ENCODE measurements around the gene MKNK2. TPM values are rescaled to one million over a fixed set of nuclear protein-coding genes. Genes with fewer than 3 reads are reported as not detected.

Gene MKNK2
- total and polyA plus RNA-seq, 2 of the 13 experiments (the other 11 are each of a cell fraction or from before 2014, with no cell fraction given), result 44.9 to 112 TPM

GRCh38 chr19:2055931-2056836 is 5.1 kb upstream of the MKNK2 start (continued):
- no peak for TF ChIP-seq ZNF609 (CRISPR knock-in tag; IDR thresholded peaks at IDR 0.05; ENCODE audit: borderline replicate concordance)
- TF ChIP-seq EZH2 (conservative IDR thresholded peaks at IDR 0.05; ENCODE audit: low read depth, low read length), result no peak
- TF ChIP-seq ATF5 (CRISPR knock-in tag; IDR thresholded peaks at IDR 0.05; ENCODE audit: low read depth), result no peak
- no peak for TF ChIP-seq KAT2B (IDR thresholded peaks at IDR 0.05; ENCODE audit: borderline replicate concordance, low read depth, low read length)
- no peak for TF ChIP-seq U2AF2 (IDR thresholded peaks at IDR 0.05; ENCODE audit: low read depth, low read length)
- TF ChIP-seq HOXA9 (CRISPR knock-in tag; IDR thresholded peaks at IDR 0.05; ENCODE audit: borderline replicate concordance), result no peak
- TF ChIP-seq FOXP4 (CRISPR knock-in tag; IDR thresholded peaks at IDR 0.05), result no peak
- TF ChIP-seq ZNF83 (CRISPR knock-in tag; IDR thresholded peaks at IDR 0.05; ENCODE audit: borderline replicate concordance), result no peak
- no peak for TF ChIP-seq ZNF343 (CRISPR knock-in tag; IDR thresholded peaks at IDR 0.05)
- no peak for TF ChIP-seq IRF1 (CRISPR knock-in tag; IDR thresholded peaks at IDR 0.05; ENCODE audit: low read depth)
- TF ChIP-seq ZNF512B (CRISPR knock-in tag; IDR thresholded peaks at IDR 0.05; ENCODE audit: borderline replicate concordance), result no peak
- TF ChIP-seq ZNF501 (CRISPR knock-in tag; IDR thresholded peaks at IDR 0.05), result no peak
- no peak for TF ChIP-seq NFYB (CRISPR knock-in tag; IDR thresholded peaks at IDR 0.05)
- no peak for TF ChIP-seq ZNF550 (CRISPR knock-in tag; IDR thresholded peaks at IDR 0.05; ENCODE audit: borderline replicate concordance)
- no peak for TF ChIP-seq TSC22D2 (CRISPR knock-in tag; IDR thresholded peaks at IDR 0.05; ENCODE audit: borderline replicate concordance)

All from HepG2 (cell line).